DMS153 treated with DMSO at 0.1 percent for 48 hours (cell line): ENCODE results near the gene CYP4V2.

Source experiments
- DNase-seq: peaks from one replicate; lab custom pipeline; 2025; ENCODE audit not compliant: unreplicated experiment; lab: John Stamatoyannopoulos, UW

Gene CYP4V2

GRCh38 chr4:186188107-186188506 lies 3.3 kb upstream of the CYP4V2 start:
- DNase-seq = no peak

- DNase-seq = no peak
Measured at GRCh38 chr4:186189656-186190055, 1.7 kb upstream of the CYP4V2 start.

GRCh38 chr4:186190581-186191199 lies 677 bp upstream of the CYP4V2 start:
- DNase-seq = no peak

- peak; percentile 21 for DNase-seq
Measured at GRCh38 chr4:186192066-186192612, 772 bp downstream of the CYP4V2 start.

- DNase-seq = no peak
Measured at GRCh38 chr4:186193851-186194250, 2.5 kb downstream of the CYP4V2 start.

GRCh38 chr4:186196063-186196462 lies 4.7 kb downstream of the CYP4V2 start:
- no peak for DNase-seq

- DNase-seq = no peak
Measured at GRCh38 chr4:186200516-186200915, 9.1 kb downstream of the CYP4V2 start.

- no peak for DNase-seq
Measured at GRCh38 chr4:186201010-186201409, 9.6 kb downstream of the CYP4V2 start.

- DNase-seq = peak; percentile 64
Measured at GRCh38 chr4:186201535-186202230, 10.3 kb downstream of the CYP4V2 start.

- no peak for DNase-seq
Measured at GRCh38 chr4:186202490-186203140, 11.2 kb downstream of the CYP4V2 start.

- DNase-seq = no peak
Measured at GRCh38 chr4:186203406-186203805, 12.0 kb downstream of the CYP4V2 start.

- DNase-seq = peak; percentile 62
Measured at GRCh38 chr4:186204103-186204559, 12.8 kb downstream of the CYP4V2 start.

- DNase-seq = no peak
Measured at GRCh38 chr4:186204686-186205085, 13.3 kb downstream of the CYP4V2 start.

- no peak for DNase-seq
Measured at GRCh38 chr4:186205156-186205555, 13.8 kb downstream of the CYP4V2 start.

GRCh38 chr4:186216465-186217024 lies 25.2 kb downstream of the CYP4V2 start:
- no peak for DNase-seq

- DNase-seq = no peak
Measured at GRCh38 chr4:186217733-186218293, 26.4 kb downstream of the CYP4V2 start.

GRCh38 chr4:186221624-186222023 lies 30.3 kb downstream of the CYP4V2 start:
- no peak for DNase-seq

- DNase-seq = no peak
Measured at GRCh38 chr4:186225848-186226247, 34.5 kb downstream of the CYP4V2 start.

- no peak for DNase-seq
Measured at GRCh38 chr4:186226521-186227189, 35.3 kb downstream of the CYP4V2 start.

GRCh38 chr4:186227221-186227620 lies 35.9 kb downstream of the CYP4V2 start, which contains the start of gene KLKB1:
Gene KLKB1 (plus strand): TSS chr4:186227507. CDS start chr4:186228196, 689 bp downstream.
- peak; percentile 48 for DNase-seq
